GM13976 (cell line): ENCODE measurements around the gene WTAP.

Experiments
- DNase-seq: peaks from one replicate; pipeline ENCODE4 v3.0.0; 2012; ENCODE audit warnings: low spot score
- CTCF ChIP-seq: IDR thresholded peaks from 2 replicates; pipeline ENCODE4 v1.5.1; 2012; ENCODE audit warnings: borderline replicate concordance, mild to moderate bottlenecking; ENCODE audit not compliant: insufficient read depth; ENCODE audit errors: extremely low read depth, missing control alignments, control extremely low read depth
- in situ Hi-C: fragments of 300-500 bp; cut with MboI; formaldehyde crosslinking; loops from one replicate; pipeline ENCODE4 v1.12.0; 2022; ENCODE audit warnings: low sequenced_read_pairs, mixed read lengths, inconsistent platforms; ENCODE audit not compliant: unreplicated experiment

Gene WTAP

GRCh38 chr6:159777240-159777904 is 50.1 kb downstream of the WTAP start:
- no peak for DNase-seq
- no peak for TF ChIP-seq CTCF
- in situ Hi-C loops, result no loop called here

GRCh38 chr6:159778131-159778530 is 50.8 kb downstream of the WTAP start:
- DNase-seq, result no peak
- in situ Hi-C loops, result no loop called here
- TF ChIP-seq CTCF, result no peak

GRCh38 chr6:159778542-159779103 is 51.3 kb downstream of the WTAP start:
- no peak for TF ChIP-seq CTCF
- no peak for DNase-seq
- in situ Hi-C loops, result no loop called here

- in situ Hi-C loops, result no loop called here
- DNase-seq, result no peak
- TF ChIP-seq CTCF, result no peak
These were observed 61.0 kb downstream of the WTAP start for GRCh38 chr6:159788276-159788675.

- TF ChIP-seq CTCF, result no peak
- in situ Hi-C loops, result no loop called here
- DNase-seq, result peak; percentile 50
These were observed 61.6 kb downstream of the WTAP start for GRCh38 chr6:159788753-159789376.

- in situ Hi-C loops, result no loop called here
These were observed 62.3 kb downstream of the WTAP start, which contains the start of gene TCP1 for GRCh38 chr6:159789377-159790148. TCP1 (minus strand) TSS chr6:159789602; CDS start chr6:159789468, 134 bp downstream.

More at GRCh38 chr6:159789377-159790148, 62.3 kb downstream of the WTAP start, which contains the start of gene TCP1:
- no peak for TF ChIP-seq CTCF
- DNase-seq, result peak; percentile 96
